ENCODE results near the gene FAM184A. TPM values are rescaled to one million over a fixed set of nuclear protein-coding genes. Genes with fewer than 3 reads are reported as not detected.
"Not testable (repeated sequence)": the region's sequence is repeated elsewhere in the genome, so short reads cannot be mapped to it uniquely, and the experiment has no call there.

FAM184A gene
- polyA plus RNA-seq, 1 donor (not counting 4 experiments of a cell fraction or from before 2014, with no cell fraction given), result 0.20 TPM

DNA sequence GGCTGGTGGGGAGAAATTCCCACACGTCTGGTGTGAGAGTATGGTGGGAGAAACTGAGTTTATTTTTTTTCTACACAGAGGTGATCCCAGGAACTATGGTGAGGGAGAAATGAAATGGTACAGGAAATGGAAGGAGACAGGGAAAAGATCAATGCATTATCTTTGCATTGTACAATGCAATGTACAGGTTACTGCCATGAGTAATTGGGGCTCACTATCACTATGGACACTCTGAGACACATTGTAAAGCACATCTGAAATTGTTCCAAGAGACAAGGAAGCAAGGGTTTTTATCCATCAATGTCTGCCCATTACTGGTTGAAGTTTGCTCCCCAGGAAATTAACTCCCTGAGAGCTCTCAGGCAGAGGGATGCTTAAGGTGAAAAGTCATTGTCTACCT is 21.7 kb upstream of the FAM184A start:
- H3K36me3 ChIP-seq (ENCODE audit: control insufficient read depth in 2 of 2, extremely low read depth in 1 of 2, insufficient read depth in 2 of 2, low read length in 2 of 2), result no peaks in the 10 kb centered on the region
- no peaks in the 10 kb centered on the region for H4K20me1 ChIP-seq (ENCODE audit: control insufficient read depth, extremely low read depth, insufficient read depth, low read length)
- no peaks in the 10 kb centered on the region for H3K79me2 ChIP-seq (ENCODE audit: control insufficient read depth, insufficient read depth, low read length)
- no peak overlapping the region for H3K4me2 ChIP-seq (ENCODE audit: control insufficient read depth, extremely low read depth, insufficient read depth, low read depth, low read length)
- H3K27ac ChIP-seq (ENCODE audit: control insufficient read depth, insufficient read depth, low read length), result no peak overlapping the region
- no peak for FAIRE-seq
- TF ChIP-seq, protein P1, sequence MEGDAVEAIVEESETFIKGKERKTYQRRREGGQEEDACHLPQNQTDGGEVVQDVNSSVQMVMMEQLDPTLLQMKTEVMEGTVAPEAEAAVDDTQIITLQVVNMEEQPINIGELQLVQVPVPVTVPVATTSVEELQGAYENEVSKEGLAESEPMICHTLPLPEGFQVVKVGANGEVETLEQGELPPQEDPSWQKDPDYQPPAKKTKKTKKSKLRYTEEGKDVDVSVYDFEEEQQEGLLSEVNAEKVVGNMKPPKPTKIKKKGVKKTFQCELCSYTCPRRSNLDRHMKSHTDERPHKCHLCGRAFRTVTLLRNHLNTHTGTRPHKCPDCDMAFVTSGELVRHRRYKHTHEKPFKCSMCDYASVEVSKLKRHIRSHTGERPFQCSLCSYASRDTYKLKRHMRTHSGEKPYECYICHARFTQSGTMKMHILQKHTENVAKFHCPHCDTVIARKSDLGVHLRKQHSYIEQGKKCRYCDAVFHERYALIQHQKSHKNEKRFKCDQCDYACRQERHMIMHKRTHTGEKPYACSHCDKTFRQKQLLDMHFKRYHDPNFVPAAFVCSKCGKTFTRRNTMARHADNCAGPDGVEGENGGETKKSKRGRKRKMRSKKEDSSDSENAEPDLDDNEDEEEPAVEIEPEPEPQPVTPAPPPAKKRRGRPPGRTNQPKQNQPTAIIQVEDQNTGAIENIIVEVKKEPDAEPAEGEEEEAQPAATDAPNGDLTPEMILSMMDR (optimal IDR thresholded peaks at IDR 0.05 in 1 of 3, IDR thresholded peaks at IDR 0.05 in 1 of 3, conservative IDR thresholded peaks at IDR 0.05 in 1 of 3; ENCODE audit: extremely low read depth in 1 of 3, insufficient read depth in 2 of 3, low read length in 3 of 3), result no peak
- TF ChIP-seq EZH2 (IDR thresholded peaks at IDR 0.05; ENCODE audit: low read length), result no peak
- dilution Hi-C loops (cut with MboI; ENCODE audit: extremely low pct_ligation_motif_present, low sequenced_read_pairs), result loop anchor here (25.0 kb wide), 1 partner anchor 138 kb away; no protein-coding TSS in a partner anchor
- H3K27me3 ChIP-seq (ENCODE audit: control insufficient read depth, extremely low read depth, insufficient read depth, low read length), result no peaks in the 10 kb centered on the region
- no peaks in the 10 kb centered on the region for H3K9me3 ChIP-seq (ENCODE audit: control insufficient read depth, low read depth, low read length)
- no peak overlapping the region for H3K4me3 ChIP-seq (ENCODE audit: control insufficient read depth in 2 of 3, extremely low read depth in 1 of 3, insufficient read depth in 2 of 3, low read depth in 1 of 3, low read length in 3 of 3)
- no peak overlapping the region for H3K9ac ChIP-seq (ENCODE audit: control insufficient read depth, extremely low read depth, insufficient read depth, low read length)
- H3K4me1 ChIP-seq (ENCODE audit: control insufficient read depth, extremely low read depth, insufficient read depth, low read length), result peaks cover 9% of the 10 kb centered on the region
- no peak overlapping the region for H2AFZ ChIP-seq (ENCODE audit: control insufficient read depth, low read length)
- H3K9me1 ChIP-seq (ENCODE audit: control insufficient read depth, extremely low read depth, insufficient read depth, low read length), result no peaks in the 10 kb centered on the region
- no peak for DNase-seq (ENCODE audit: low read depth, low spot score)

DNA sequence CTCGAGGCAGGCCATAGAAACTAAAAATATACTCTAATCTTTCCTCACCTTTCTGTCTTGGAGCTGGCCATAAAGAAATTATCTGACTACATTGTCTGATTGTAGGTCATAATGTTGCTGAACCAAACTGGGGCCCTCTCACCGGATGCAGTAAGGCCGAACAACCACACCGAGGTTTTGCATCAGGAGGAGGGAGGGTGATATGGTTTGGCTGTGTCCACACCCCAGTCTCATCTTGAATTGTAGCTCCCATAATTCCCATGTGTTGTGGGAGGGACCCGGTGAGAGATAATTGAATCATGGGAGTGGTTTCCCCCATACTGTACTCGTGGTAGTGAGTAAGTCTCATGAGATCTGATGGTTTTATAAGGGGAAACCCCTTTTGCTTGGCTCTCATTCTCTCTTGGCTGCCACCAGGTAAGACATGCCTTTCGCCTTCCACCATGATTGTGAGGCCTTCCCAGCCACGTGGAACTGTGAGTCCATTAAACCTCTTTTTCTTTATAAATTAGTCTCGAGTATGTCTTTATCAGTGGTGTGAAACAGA is 19.4 kb upstream of the FAM184A start:
- DNase-seq (ENCODE audit: low read depth, low spot score); H4K20me1 ChIP-seq (ENCODE audit: control insufficient read depth, extremely low read depth, insufficient read depth, low read length); H3K4me1 ChIP-seq (ENCODE audit: control insufficient read depth, extremely low read depth, insufficient read depth, low read length); H3K4me3 ChIP-seq (ENCODE audit: control insufficient read depth in 2 of 3, extremely low read depth in 1 of 3, insufficient read depth in 2 of 3, low read depth in 1 of 3, low read length in 3 of 3); FAIRE-seq; H3K9me1 ChIP-seq (ENCODE audit: control insufficient read depth, extremely low read depth, insufficient read depth, low read length); H3K27me3 ChIP-seq (ENCODE audit: control insufficient read depth, extremely low read depth, insufficient read depth, low read length); dilution Hi-C loops (cut with MboI; ENCODE audit: extremely low pct_ligation_motif_present, low sequenced_read_pairs); H2AFZ ChIP-seq (ENCODE audit: control insufficient read depth, low read length); H3K9ac ChIP-seq (ENCODE audit: control insufficient read depth, extremely low read depth, insufficient read depth, low read length); H3K4me2 ChIP-seq (ENCODE audit: control insufficient read depth, extremely low read depth, insufficient read depth, low read depth, low read length); H3K36me3 ChIP-seq (ENCODE audit: control insufficient read depth in 2 of 2, extremely low read depth in 1 of 2, insufficient read depth in 2 of 2, low read length in 2 of 2); H3K79me2 ChIP-seq (ENCODE audit: control insufficient read depth, insufficient read depth, low read length); H3K9me3 ChIP-seq (ENCODE audit: control insufficient read depth, low read depth, low read length); H3K27ac ChIP-seq (ENCODE audit: control insufficient read depth, insufficient read depth, low read length): not testable (repeated sequence)

Measured in keratinocyte (primary cell).